Pancreas (tissue), 10 donors: Measurements from ENCODE around the gene ALKBH2. TPM values are rescaled to one million over a fixed set of nuclear protein-coding genes. Genes with fewer than 3 reads are reported as not detected.

Source experiments
- ATAC-seq, 4 donors: fragments of 200-7000 bp; cut with Tn5 transposase; one replicate each; pipeline versions ENCODE4 v1.8.0 to v1.9.1; 2020; ENCODE audit warnings: mild to moderate bottlenecking in 4 of 4, moderate library complexity in 4 of 4
- DNase-seq, 6 donors: peaks; one replicate each; pipeline ENCODE4 v3.0.0-alpha.2; 2020
- FAIRE-seq: peaks from 2 replicates; lab custom pipeline; 2012; peaks lifted over from hg19 to GRCh38; lab: Jason Lieb, UNC
- H3K27ac ChIP-seq, 4 donors: fragments of 200-600 bp; sonication (generic); 1 replicate in 3 of 4; 2 replicates in 1 of 4; pipeline versions ENCODE4 v1.5.0 to v1.8.0; 2020
- H3K27me3 ChIP-seq, 4 donors: fragments of 200-600 bp; one replicate each; pipeline ENCODE4 v1.8.0; 2021
- H3K36me3 ChIP-seq, 3 donors: fragments of 200-600 bp; sonication (generic) in 1 of 3; one replicate each; pipeline versions ENCODE4 v1.5.0 to v1.8.0; 2020 to 2021
- H3K4me1 ChIP-seq, 3 donors: fragments of 200-600 bp; one replicate each; pipeline ENCODE4 v1.8.0; 2021
- H3K4me3 ChIP-seq, 4 donors: fragments of 200-600 bp; sonication (generic) in 2 of 4; one replicate each; pipeline versions ENCODE4 v1.5.0 to v1.8.0; 2020 to 2021
- H3K9me3 ChIP-seq, 4 donors: fragments of 200-600 bp; one replicate each; pipeline ENCODE4 v1.8.0; 2021
- CTCF ChIP-seq, 4 donors: fragments of 200-600 bp; sonication (generic) in 3 of 4; IDR thresholded peaks; one replicate each; pipeline versions ENCODE4 v1.5.0 to v1.8.0; 2021; ENCODE audit warnings: antibody characterized with exemption in 4 of 4
- whole genome bisulfite sequencing, 2 donors: extraction: QIAGEN DNeasy Blood & Tissue Kit; methylation state at CpG; one replicate each; pipeline ENCODE4 v1.1.7; 2013; 5-methylcytosine and 5-hydroxymethylcytosine counted together
- intact Hi-C, 3 donors: fragments of 100-400 bp; cut with DNase I; formaldehyde crosslinking; loops; one replicate each; pipeline versions ENCODE4 v1.11.1 to v1.14.2; 2022
- polyA plus RNA-seq, 2 donors: library from polyadenylated mRNA; stranded (reverse); fragments of 200-250 nt; gene quantifications; one replicate each; pipeline ENCODE4 v1.2.3, GENCODE V29; 2013
- total RNA-seq, 6 donors: library from RNA; stranded (reverse); fragmentation: NEBNext Ultra II Directional in 4 of 6; extraction: Animal tissue kit (Norgen Biotek cat#: 25700) in 4 of 6; gene quantifications; one replicate each; pipeline versions ENCODE4 v1.2.1 to v1.2.4, GENCODE V29; 2021 to 2023
- donor health status: healthy with polysubstance abuse.
- donor health status: DM: no; HTN: no; CAD: no; lungs with moderate emphysema.
- donor health status: DM: no; HTN: no; CAD: no.
- donor health status: control.
- donor health status: control.
- donor health status: Bipolar disorder and iron deficiency.
- donor health status: DM: yes; HTN: yes; CAD: no.
- donor health status: DM: no; HTN: no; CAD: no.
- donor health status: DM: no; HTN: no; CAD: no.
- donor health status: DM: yes; HTN: yes; CAD: no.

The ALKBH2 gene
- 10 to 100 TPM in 2 of 6 donors, 1 to 10 TPM in 4; 4.3 to 12.2 (median 6.5) TPM for total RNA-seq
- 10 to 100 TPM; 19.8 to 22.9 TPM for polyA plus RNA-seq

- DNase-seq (peak; percentile 88 to 96 (median 94)), ATAC-seq (peak; percentile 75 to 86 (median 82)), FAIRE-seq (no peak)
- peak within 1 kb of the TSS; percentile 26 to 51 (median 43) for H3K4me3 ChIP-seq
- 5% methylated on average over 44 to 45 of the region's 45 CpGs for WGBS, 2 donors
- TF ChIP-seq CTCF (IDR thresholded peaks at IDR 0.05): peak; percentile 92 to 99 (median 96)
- H3K4me1 ChIP-seq: peaks cover 7 to 18% (median 13%) of the 10 kb centered on the region in 3 donors
- H3K27ac ChIP-seq: peak within 1 kb of the TSS in 1 of 4 donors; percentile 48
- peaks cover 0 to 6% (median 3%) of the 10 kb centered on the region in 3 donors for H3K36me3 ChIP-seq
- intact Hi-C loops: loop anchor here in 2 of 3 donors (5.0 to 10.0 kb wide), 2 partner anchors 208 to 211 kb away; partner anchors contain the start of gene DAO (in 2 of the 2)
- no peaks in the 10 kb centered on the region for H3K27me3 ChIP-seq
- H3K9me3 ChIP-seq: no peaks in the 10 kb centered on the region
These were observed at the start of gene ALKBH2 for GRCh38 chr12:109093022-109093918. ALKBH2 (minus strand) TSS chr12:109093472; CDS start chr12:109092786, 686 bp downstream.

GRCh38 chr12:109140560-109140959, 47.3 kb upstream of the ALKBH2 start:
- intact Hi-C loops: no loop called here
- H3K9me3 ChIP-seq: no peaks in the 10 kb centered on the region
- TF ChIP-seq CTCF (IDR thresholded peaks at IDR 0.05): no peak
- H3K36me3 ChIP-seq: no peaks in the 10 kb centered on the region
- peak overlapping the region in 1 of 4 donors; percentile 54 for H3K27ac ChIP-seq
- FAIRE-seq (no peak), DNase-seq (peak in 2 of 6 donors; percentile 47 to 72), ATAC-seq (peak; percentile 36 to 85 (median 73))
- no peak overlapping the region for H3K4me3 ChIP-seq
- 40 to 50% methylated on average over 4 of the region's 4 CpGs for WGBS, 2 donors
- H3K27me3 ChIP-seq: no peaks in the 10 kb centered on the region
- peaks cover 12 to 31% (median 30%) of the 10 kb centered on the region in 3 donors for H3K4me1 ChIP-seq

GRCh38 chr12:109139791-109140190, 46.5 kb upstream of the ALKBH2 start:
- no peak for TF ChIP-seq CTCF (IDR thresholded peaks at IDR 0.05)
- H3K4me1 ChIP-seq: peaks cover 12 to 31% (median 29%) of the 10 kb centered on the region in 3 donors
- H3K27me3 ChIP-seq: no peaks in the 10 kb centered on the region
- FAIRE-seq (no peak), ATAC-seq (peak in 3 of 4 donors; percentile 8 to 26 (median 21)), DNase-seq (no peak)
- no peak overlapping the region for H3K4me3 ChIP-seq
- peak overlapping the region in 2 of 4 donors; percentile 10 to 22 for H3K27ac ChIP-seq
- no peaks in the 10 kb centered on the region for H3K36me3 ChIP-seq
- intact Hi-C loops: no loop called here
- 58 to 71% methylated on average over 7 of the region's 7 CpGs for WGBS, 2 donors
- no peaks in the 10 kb centered on the region for H3K9me3 ChIP-seq

- FAIRE-seq (no peak), DNase-seq (peak in 1 of 6 donors; percentile 41), ATAC-seq (no peak)
- no peak for TF ChIP-seq CTCF (IDR thresholded peaks at IDR 0.05)
- Histone ChIP-seq H3K27me3 (no peaks in the 10 kb centered on the region), H3K9me3 (no peaks in the 10 kb centered on the region), H3K36me3 (no peaks in the 10 kb centered on the region), H3K4me1 (peaks cover 11 to 29% (median 25%) of the 10 kb centered on the region in 3 donors), H3K27ac (peak overlapping the region in 2 of 4 donors; percentile 10 to 22), H3K4me3 (no peak overlapping the region)
- intact Hi-C loops: no loop called here
- 69 to 76% methylated on average over 9 of the region's 9 CpGs for WGBS, 2 donors
These were observed 46.1 kb upstream of the ALKBH2 start for GRCh38 chr12:109139360-109139759.
